Mucosa of rectum (tissue), 2 donors: Measurements from ENCODE around the gene NPPB.

ENCODE experiments used
- H3K27ac ChIP-seq, 2 donors: one replicate each; pipeline ENCODE4 v1.7.0; 2013; ENCODE audit warnings: inconsistent platforms in 2 of 2, low read depth in 2 of 2, low read length in 2 of 2
- H3K27me3 ChIP-seq, 2 donors: one replicate each; pipeline ENCODE4 v1.7.0; 2013; ENCODE audit warnings: low read length in 2 of 2; ENCODE audit not compliant: control insufficient read depth in 2 of 2, insufficient read depth in 2 of 2
- H3K36me3 ChIP-seq, 2 donors: one replicate each; pipeline ENCODE4 v1.7.0; 2013; ENCODE audit warnings: low read length in 2 of 2; ENCODE audit not compliant: control insufficient read depth in 2 of 2, insufficient read depth in 2 of 2
- H3K4me1 ChIP-seq, 2 donors: one replicate each; pipeline ENCODE4 v1.7.0; 2013; ENCODE audit warnings: low read length in 2 of 2, mild to moderate bottlenecking in 1 of 2; ENCODE audit not compliant: control insufficient read depth in 2 of 2, insufficient read depth in 2 of 2
- H3K4me3 ChIP-seq, 2 donors: one replicate each; pipeline ENCODE4 v1.7.0; 2013; ENCODE audit warnings: low read length in 2 of 2
- H3K9ac ChIP-seq, 2 donors: one replicate each; pipeline ENCODE4 v1.7.0; 2013; ENCODE audit warnings: low read length in 2 of 2, low read depth in 1 of 2, mild to moderate bottlenecking in 1 of 2
- H3K9me3 ChIP-seq, 2 donors: one replicate each; pipeline ENCODE4 v1.7.0; 2013; ENCODE audit warnings: low read length in 2 of 2; ENCODE audit not compliant: control insufficient read depth in 2 of 2
- donor health status: healthy.
- donor health status: Normal muscosa, but diverticular disease.

Gene NPPB

DNA sequence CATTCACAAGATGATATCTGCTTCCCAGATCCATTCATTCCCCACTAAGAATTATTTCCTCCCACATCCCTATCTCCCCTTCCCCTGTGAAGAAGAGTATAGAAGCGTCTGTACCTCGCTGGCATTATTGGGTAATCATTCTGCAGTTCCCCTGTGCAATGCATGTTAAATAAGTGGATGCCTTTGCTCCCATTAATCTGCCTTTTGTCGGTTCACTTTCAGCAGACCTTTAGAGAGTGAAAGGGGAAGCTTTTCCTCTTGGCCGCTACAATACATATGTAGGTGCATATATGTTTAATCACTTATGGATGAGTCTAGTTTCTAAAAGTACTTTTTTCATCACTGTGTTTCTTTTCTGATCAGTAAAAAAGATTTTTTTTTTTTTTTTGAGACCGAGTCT lies 45.7 kb downstream of the NPPB start:
- Histone ChIP-seq H3K27ac (no peak overlapping the region), H3K36me3 (peaks cover 28 to 39% of the 10 kb centered on the region in 2 donors)

More for the DNA sequence above, 45.7 kb downstream of the NPPB start:
- no peak overlapping the region for H3K9ac ChIP-seq
- H3K27me3 ChIP-seq: no peaks in the 10 kb centered on the region
- peaks cover 0 to 15% of the 10 kb centered on the region in 2 donors for H3K4me1 ChIP-seq
- no peaks in the 10 kb centered on the region for H3K9me3 ChIP-seq
- no peak overlapping the region for H3K4me3 ChIP-seq
